OCI-LY3 (cell line): ENCODE measurements around the gene HJV.

ENCODE experiments used
- H2AFZ ChIP-seq: fragments of 200-600, 300-600 bp; shearing (Covaris generic); 2 replicates; pipeline ENCODE4 v1.6.0; 2014; ENCODE audit warnings: antibody characterized with exemption, low read depth, low read length
- H3K27ac ChIP-seq: fragments of 200-600, 300-600 bp; sonication (generic); 2 replicates; pipeline ENCODE4 v1.5.1; 2014; ENCODE audit warnings: mild to moderate bottlenecking, low read length, moderate library complexity, mixed read lengths
- H3K27me3 ChIP-seq: fragments of 200-600, 300-600 bp; sonication (generic); 2 replicates; pipeline ENCODE4 v1.6.1; 2014; ENCODE audit warnings: low read depth, low read length, mixed read lengths
- H3K36me3 ChIP-seq: fragments of 200-600, 300-600 bp; sonication (generic); replicated peaks from 2 replicates; pipeline ENCODE3; 2014; ENCODE audit warnings: low read depth, low read length, mixed read lengths
- H3K4me1 ChIP-seq: fragments of 300-600, 200-600 bp; sonication (generic); 2 replicates; pipeline ENCODE4 v1.6.1; 2014; ENCODE audit warnings: low read length, mixed read lengths
- H3K4me2 ChIP-seq: fragments of 200-600, 300-600 bp; sonication (generic); 2 replicates; pipeline ENCODE4 v1.6.1; 2014; ENCODE audit warnings: low read length, mixed read lengths
- H3K4me3 ChIP-seq: fragments of 300-600, 200-600 bp; sonication (generic); 2 replicates; pipeline ENCODE4 v1.5.1; 2014; ENCODE audit warnings: antibody characterized with exemption, mild to moderate bottlenecking, low read length, moderate library complexity
- H3K79me2 ChIP-seq: fragments of 300-600, 200-600 bp; shearing (Covaris generic); 2 replicates; pipeline ENCODE4 v1.6.1; 2014; ENCODE audit warnings: mild to moderate bottlenecking, low read length, mixed read lengths
- H3K9ac ChIP-seq: fragments of 300-600, 200-600 bp; shearing (Covaris generic); 2 replicates; pipeline ENCODE4 v1.6.0; 2014; ENCODE audit warnings: mild to moderate bottlenecking, low read length, moderate library complexity
- H3K9me3 ChIP-seq: fragments of 200-600, 300-600 bp; shearing (Covaris generic); 2 replicates; pipeline ENCODE4 v1.6.1; 2014; ENCODE audit warnings: low read length, mixed read lengths; ENCODE audit not compliant: insufficient read depth
- H4K20me1 ChIP-seq: fragments of 200-600, 300-600 bp; sonication (generic); 2 replicates; pipeline ENCODE4 v1.6.1; 2016; ENCODE audit warnings: low read length, mixed read lengths; ENCODE audit not compliant: insufficient read depth
- CTCF ChIP-seq: fragments of 200-600, 300-600 bp; sonication (generic); IDR thresholded peaks from 2 replicates; pipeline ENCODE4 v1.5.1; 2014; ENCODE audit warnings: antibody characterized with exemption, low read length, low read depth
- EZH2phosphoT487 ChIP-seq: fragments of 200-600 bp; shearing (Covaris generic); IDR thresholded peaks from 2 replicates; pipeline ENCODE4 v1.6.1; 2018; ENCODE audit warnings: antibody characterized with exemption, mixed run types, low read depth

The HJV gene

GRCh38 chr1:146022403-146023127 lies 1.0 kb upstream of the HJV start:
- Histone ChIP-seq H3K36me3 (no peaks in the 10 kb centered on the region), H3K27me3 (peaks cover 35% of the 10 kb centered on the region), H3K27ac (no peak overlapping the region), H2AFZ (no peak overlapping the region), H3K4me1 (no peaks in the 10 kb centered on the region), H3K9ac (no peak overlapping the region), H3K4me3 (no peak overlapping the region), H3K79me2 (no peaks in the 10 kb centered on the region), H3K9me3 (no peaks in the 10 kb centered on the region), H4K20me1 (no peaks in the 10 kb centered on the region), H3K4me2 (no peak overlapping the region)
- no peak for TF ChIP-seq EZH2phosphoT487
- TF ChIP-seq CTCF = no peak

GRCh38 chr1:146021050-146021445 lies 487 bp downstream of the HJV start:
- H2AFZ ChIP-seq = no peak overlapping the region

GRCh38 chr1:146020058-146021049 lies 1.2 kb downstream of the HJV start:
- H4K20me1 ChIP-seq = no peaks in the 10 kb centered on the region
- no peak overlapping the region for H3K4me2 ChIP-seq
- H2AFZ ChIP-seq = no peak overlapping the region
- no peak for TF ChIP-seq CTCF
- no peak for TF ChIP-seq EZH2phosphoT487
- H3K9me3 ChIP-seq = no peaks in the 10 kb centered on the region
- H3K4me3 ChIP-seq = no peak overlapping the region
- H3K36me3 ChIP-seq = no peaks in the 10 kb centered on the region
- H3K79me2 ChIP-seq = no peaks in the 10 kb centered on the region
- H3K27me3 ChIP-seq = peaks cover 42% of the 10 kb centered on the region
- no peak overlapping the region for H3K27ac ChIP-seq
- H3K4me1 ChIP-seq = no peaks in the 10 kb centered on the region
- H3K9ac ChIP-seq = no peak overlapping the region

More at GRCh38 chr1:146021050-146021445, 487 bp downstream of the HJV start:
- H3K4me3 ChIP-seq = no peak overlapping the region
- H3K4me2 ChIP-seq = no peak overlapping the region
- no peak overlapping the region for H3K9ac ChIP-seq
- no peaks in the 10 kb centered on the region for H3K36me3 ChIP-seq
- TF ChIP-seq EZH2phosphoT487 (no peak), CTCF (no peak)
- no peaks in the 10 kb centered on the region for H4K20me1 ChIP-seq
- no peaks in the 10 kb centered on the region for H3K4me1 ChIP-seq
- no peaks in the 10 kb centered on the region for H3K9me3 ChIP-seq
- H3K27me3 ChIP-seq = peaks cover 41% of the 10 kb centered on the region
- H3K79me2 ChIP-seq = no peaks in the 10 kb centered on the region
- H3K27ac ChIP-seq = no peak overlapping the region
